IMR-90 (cell line): Measurements from ENCODE around the gene ATP1B1. TPM values are rescaled to one million over a fixed set of nuclear protein-coding genes. Genes with fewer than 3 reads are reported as not detected.

Experiments
- ATAC-seq: fragments of 200-7000 bp; cut with Tn5 transposase; 2 replicates; pipeline ENCODE4 v1.9.1; 2020; ENCODE audit warnings: low read depth, mild to moderate bottlenecking, moderate library complexity
- BruUV-seq: library from RNA; stranded (reverse); fragments of 400-500 nt; replicated peaks from 2 replicates; lab custom pipeline; 2021; lab: Mats Ljungman, UMichigan
- CTCF ChIA-PET: fragments of 300-600 bp; formaldehyde crosslinking; extraction: SDS; loops from one replicate; lab custom pipeline; 2021; ENCODE audit warnings: antibody characterized with exemption; lab: Yijun Ruan, JAX
- POLR2A ChIA-PET: fragments of 300-600 bp; sonication (Branson Sonifier 250); formaldehyde crosslinking; loops from one replicate; lab custom pipeline; 2022; ENCODE audit warnings: antibody characterized with exemption; ENCODE audit not compliant: unreplicated experiment; lab: Charles Lee
- DNase-seq: peaks from one replicate; pipeline ENCODE4 v3.0.0; 2013
- H2AFZ ChIP-seq: replicated peaks from 2 replicates; pipeline ENCODE3; 2013; ENCODE audit warnings: low read length, mild to moderate bottlenecking; ENCODE audit not compliant: poor library complexity
- H2AK5ac ChIP-seq: 2 replicates; pipeline ENCODE4 v1.6.1; 2013; ENCODE audit warnings: low read depth, low read length, inconsistent platforms
- H2AK9ac ChIP-seq: replicated peaks from 2 replicates; pipeline ENCODE3; 2013; ENCODE audit warnings: mild to moderate bottlenecking, low read depth, low read length, moderate library complexity; ENCODE audit not compliant: poor library complexity
- H2BK120ac ChIP-seq: 2 replicates; pipeline ENCODE4 v1.6.1; 2013; ENCODE audit warnings: low read depth, low read length, inconsistent platforms
- H2BK15ac ChIP-seq: 3 replicates; pipeline ENCODE4 v1.6.1; 2013; ENCODE audit warnings: low read depth, low read length, inconsistent platforms
- H2BK20ac ChIP-seq: 2 replicates; pipeline ENCODE4 v1.6.1; 2013; ENCODE audit warnings: low read depth, mild to moderate bottlenecking, inconsistent platforms, low read length, moderate library complexity
- H2BK5ac ChIP-seq: 2 replicates; pipeline ENCODE4 v1.6.1; 2013; ENCODE audit warnings: mild to moderate bottlenecking, low read depth, low read length, inconsistent platforms; ENCODE audit not compliant: poor library complexity, severe bottlenecking
- H3K14ac ChIP-seq: replicated peaks from 2 replicates; pipeline ENCODE4 v1.6.1; 2013; ENCODE audit warnings: low read depth, low read length, inconsistent platforms
- H3K18ac ChIP-seq: 2 replicates; pipeline ENCODE4 v1.6.1; 2013; ENCODE audit warnings: low read depth, low read length, control low read depth
- H3K23ac ChIP-seq: 2 replicates; pipeline ENCODE4 v1.6.1; 2013; ENCODE audit warnings: low read depth, low read length, inconsistent platforms
- H3K27ac ChIP-seq: 2 replicates; pipeline ENCODE4 v1.5.1; 2013; ENCODE audit warnings: mild to moderate bottlenecking, control low read depth, low read length; ENCODE audit not compliant: insufficient read depth
- H3K27me3 ChIP-seq: 2 replicates; pipeline ENCODE4 v1.6.1; 2013; ENCODE audit warnings: low read length; ENCODE audit not compliant: control insufficient read depth, insufficient read depth
- H3K36me3 ChIP-seq: 2 replicates; pipeline ENCODE4 v1.6.1; 2013; ENCODE audit warnings: low read length, mixed read lengths; ENCODE audit not compliant: control insufficient read depth, insufficient read depth
- H3K4ac ChIP-seq: 2 replicates; pipeline ENCODE4 v1.6.1; 2013; ENCODE audit warnings: low read depth, low read length, inconsistent platforms
- H3K4me1 ChIP-seq: 2 replicates; pipeline ENCODE4 v1.6.1; 2013; ENCODE audit warnings: low read length, mixed read lengths; ENCODE audit not compliant: control insufficient read depth, insufficient read depth
- H3K4me2 ChIP-seq: 2 replicates; pipeline ENCODE4 v1.6.1; 2013; ENCODE audit warnings: low read depth, mild to moderate bottlenecking, control low read depth, low read length, moderate library complexity
- H3K4me3 ChIP-seq: 2 replicates; pipeline ENCODE4 v1.5.1; 2013; ENCODE audit warnings: low read depth, mild to moderate bottlenecking, control low read depth, low read length, moderate library complexity; ENCODE audit not compliant: insufficient read depth
- H3K56ac ChIP-seq: 2 replicates; pipeline ENCODE4 v1.6.1; 2013; ENCODE audit warnings: low read length, inconsistent platforms; ENCODE audit not compliant: insufficient read depth; ENCODE audit errors: extremely low read depth
- H3K79me1 ChIP-seq, 2 experiments: 2 replicates each; pipeline ENCODE4 v1.6.1; 2013; ENCODE audit warnings: low read length in 2 of 2, inconsistent platforms in 1 of 2, low read depth in 1 of 2
- H3K9ac ChIP-seq: 2 replicates; pipeline ENCODE4 v1.6.1; 2013; ENCODE audit warnings: low read depth, low read length, control low read depth
- H3K9me1 ChIP-seq: 2 replicates; pipeline ENCODE4 v1.6.1; 2013; ENCODE audit warnings: low read length, inconsistent platforms; ENCODE audit not compliant: insufficient read depth
- H3K9me3 ChIP-seq: 2 replicates; pipeline ENCODE4 v1.6.1; 2013; ENCODE audit warnings: low read length; ENCODE audit not compliant: control insufficient read depth, insufficient read depth
- H4K20me1 ChIP-seq: 2 replicates; pipeline ENCODE4 v1.6.1; 2013; ENCODE audit warnings: low read length, inconsistent platforms; ENCODE audit not compliant: insufficient read depth
- H4K5ac ChIP-seq: 2 replicates; pipeline ENCODE4 v1.6.1; 2013; ENCODE audit warnings: mild to moderate bottlenecking, low read depth, low read length, control low read depth
- H4K8ac ChIP-seq, 2 experiments: 2 replicates each; pipeline ENCODE4 v1.6.1; 2013; ENCODE audit warnings: low read depth in 2 of 2, low read length in 2 of 2, control low read depth in 1 of 2, inconsistent platforms in 1 of 2
- H4K91ac ChIP-seq: 2 replicates; pipeline ENCODE4 v1.6.1; 2013; ENCODE audit warnings: low read depth, low read length, inconsistent platforms; ENCODE audit not compliant: insufficient read depth
- MAFK ChIP-seq: IDR thresholded peaks from 2 replicates; pipeline ENCODE4 v1.6.1; 2012; ENCODE audit warnings: low read depth, low read length, improper control_type of control experiment
- POLR2A ChIP-seq: IDR thresholded peaks from 2 replicates; pipeline ENCODE4 v1.6.1; 2012; ENCODE audit warnings: mild to moderate bottlenecking, low read depth, low read length
- RFX5 ChIP-seq: IDR thresholded peaks from 2 replicates; pipeline ENCODE4 v1.8.0; 2012; ENCODE audit warnings: low read depth, mild to moderate bottlenecking, low read length, moderate library complexity
- SMC3 ChIP-seq: fragments of 150-350 bp; IDR thresholded peaks from 2 replicates; pipeline ENCODE4 v1.6.1; 2016; ENCODE audit warnings: low read depth, mild to moderate bottlenecking, antibody characterized with exemption, low read length, moderate library complexity
- WGBS, 2 experiments: methylation state at CpG; one replicate each; pipeline versions ENCODE4 v1.1.5 to v1.1.7; 2013; ENCODE audit warnings: missing lambda C conversion rate in 2 of 2; ENCODE audit not compliant: insufficient read length in 1 of 2; ENCODE audit errors: extremely low coverage in 2 of 2; 5-methylcytosine and 5-hydroxymethylcytosine counted together
- dilution Hi-C: fragments of 300-500 bp; cut with HindIII; formaldehyde crosslinking; loops from one replicate; pipeline ENCODE4 v1.14.3; 2018; ENCODE audit warnings: low sequenced_read_pairs; ENCODE audit not compliant: unreplicated experiment
- in situ Hi-C: fragments of 300-500 bp; cut with MboI; formaldehyde crosslinking; loops from 3 replicates; pipeline ENCODE4 v1.14.3; 2019; ENCODE audit warnings: low sequenced_read_pairs, inconsistent platforms, mixed read lengths
- intact Hi-C: fragments of 100-400 bp; cut with micrococcal nuclease; formaldehyde crosslinking; loops from 2 replicates; pipeline ENCODE4 v1.10.0; 2022
- microRNA-seq, 2 experiments: library from miRNA; stranded (forward) in 1 of 2; unstranded in 1 of 2; fragments of 10-50 nt in 1 of 2; fragments of <30 nt in 1 of 2; gene quantifications in 1 of 2; microRNA quantifications in 1 of 2; one replicate each; pipeline versions ENCODE3 to v1.1.0; 2013 to 2020; ENCODE audit not compliant: insufficient read depth in 1 of 2, insufficient read length in 1 of 2, unreplicated experiment in 1 of 2
- polyA plus RNA-seq, 3 experiments: library from polyadenylated mRNA; depleted of rRNA; stranded (reverse); fragments of >200 nt; gene quantifications; 2 replicates each; pipeline ENCODE4 v1.2.3, GENCODE V29; 2012; ENCODE audit warnings: low replicate concordance in 1 of 3
- small RNA-seq, 5 experiments: library from RNA; depleted of rRNA; stranded (forward); fragments of <200 nt; gene quantifications; one replicate each; pipeline ENCODE3, GENCODE V24; 2012
- total RNA-seq: library from RNA; depleted of rRNA; stranded (reverse); fragments of >200 nt; gene quantifications from 2 replicates; pipeline ENCODE4 v1.2.3, GENCODE V29; 2012
- TF ChIP-seq, protein P1 (sequence below): fragments of 150-350 bp; IDR thresholded peaks from 2 replicates; pipeline ENCODE4 v1.6.1; 2017; ENCODE audit warnings: mild to moderate bottlenecking, antibody characterized with exemption, low read length, low read depth

Gene ATP1B1
- total and polyA plus RNA-seq, 2 of the 4 experiments (the other 2 are of a cell fraction): 14.5 to 22.1 TPM

DNA sequence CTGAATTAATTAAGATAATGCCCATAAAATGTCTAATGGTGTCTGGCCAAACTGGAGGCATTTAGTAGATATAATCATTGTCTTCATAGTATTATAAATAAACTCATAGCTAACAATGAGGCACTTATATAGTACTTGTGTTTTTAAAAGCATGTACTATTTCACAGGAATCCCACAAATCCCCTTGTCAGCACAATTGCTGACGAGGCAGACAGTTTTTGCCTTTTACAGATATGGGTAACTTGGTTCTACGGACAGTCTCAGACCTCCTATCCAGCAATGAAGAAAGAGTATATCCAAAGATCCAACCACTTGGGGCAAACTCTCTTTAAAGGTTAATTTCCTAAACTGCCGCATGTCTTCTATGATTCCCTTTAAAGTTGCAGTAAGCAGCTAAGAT, 73.7 kb downstream of the ATP1B1 start:
- Histone ChIP-seq H2AK5ac (no peak overlapping the region), H3K79me1 (no peaks in the 10 kb centered on the region), H2AFZ (no peak overlapping the region), H4K5ac (no peak overlapping the region), H3K18ac (no peak overlapping the region), H2AK9ac (no peak overlapping the region), H3K27me3 (no peaks in the 10 kb centered on the region), H4K8ac (no peak overlapping the region), H3K14ac (no peak overlapping the region), H3K56ac (no peak overlapping the region), H3K23ac (no peak overlapping the region), H3K4me3 (no peak overlapping the region), H2BK15ac (no peak overlapping the region), H3K27ac (no peak overlapping the region), H3K4me1 (no peaks in the 10 kb centered on the region), H2BK120ac (no peak overlapping the region), H3K36me3 (no peaks in the 10 kb centered on the region), H3K9me3 (no peaks in the 10 kb centered on the region), H3K4me2 (no peak overlapping the region), H3K4ac (no peak overlapping the region), H4K20me1 (no peaks in the 10 kb centered on the region), H4K91ac (no peak overlapping the region), H2BK5ac (no peak overlapping the region), H3K9me1 (no peaks in the 10 kb centered on the region), H2BK20ac (no peak overlapping the region), H3K9ac (no peak overlapping the region)
- ATAC-seq (no peak), DNase-seq (no peak)
- dilution Hi-C loops: no loop called here
- no CpG with 5 or more reads among the region's 3 CpGs for WGBS, 2 experiments
- TF ChIP-seq SMC3 (no peak), POLR2A (no peak), RFX5 (no peak), MAFK (peak; percentile 85)
- TF ChIP-seq, protein P1, sequence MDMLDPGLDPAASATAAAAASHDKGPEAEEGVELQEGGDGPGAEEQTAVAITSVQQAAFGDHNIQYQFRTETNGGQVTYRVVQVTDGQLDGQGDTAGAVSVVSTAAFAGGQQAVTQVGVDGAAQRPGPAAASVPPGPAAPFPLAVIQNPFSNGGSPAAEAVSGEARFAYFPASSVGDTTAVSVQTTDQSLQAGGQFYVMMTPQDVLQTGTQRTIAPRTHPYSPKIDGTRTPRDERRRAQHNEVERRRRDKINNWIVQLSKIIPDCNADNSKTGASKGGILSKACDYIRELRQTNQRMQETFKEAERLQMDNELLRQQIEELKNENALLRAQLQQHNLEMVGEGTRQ: no peak
- no TSS peak for BruUV-seq
- in situ Hi-C loops: no loop called here
- intact Hi-C loops: no loop called here
- ChIA-PET POLR2A (no interaction called here), CTCF (no interaction called here)

Small RNAs within 50 kb of the gene (microRNA-seq; reads per million reads assigned to microRNA genes)
- not detected for gene RNA5SP66 (ENCODE audit: insufficient read depth, insufficient read length)

Small RNAs within 50 kb of the gene (small RNA-seq; reads per million reads assigned to genes)
- gene RNA5SP66: 0 reads per million in 5 experiments
